ENCODE measurements around the gene AGFG2. TPM values are rescaled to one million over a fixed set of nuclear protein-coding genes. Genes with fewer than 3 reads are reported as not detected.

Gene AGFG2
- total RNA-seq, 1 donor from 2014 or later: 112 TPM

Other genes starting within 250 kb of the AGFG2 start
- gene SPDYE3, start 231.5 kb upstream of the AGFG2 start, total RNA-seq: not detected in 2 replicates
- 74.6 and 78.3 TPM in 2 replicates for gene PILRB, start 181.1 kb upstream of the AGFG2 start, total RNA-seq
- 9.8 and 11.6 TPM in 2 replicates for gene PILRA, start 165.7 kb upstream of the AGFG2 start, total RNA-seq
- 1.7 and 2.6 TPM in 2 replicates for gene ZCWPW1, start 110.5 kb upstream of the AGFG2 start, total RNA-seq
- 55.8 and 57.2 TPM in 2 replicates for gene MEPCE, start 109.4 kb upstream of the AGFG2 start, total RNA-seq
- gene PPP1R35, start 102.7 kb upstream of the AGFG2 start, total RNA-seq: 52.8 and 59.9 TPM in 2 replicates
- gene SPACDR, start 74.9 kb upstream of the AGFG2 start, total RNA-seq: 2.7 and 2.9 TPM in 2 replicates
- gene TSC22D4, start 60.0 kb upstream of the AGFG2 start, total RNA-seq: 113 and 121 TPM in 2 replicates
- gene NYAP1, start 55.3 kb upstream of the AGFG2 start, total RNA-seq: 0.17 and 0.49 TPM in 2 replicates
- 9.2 and 11.3 TPM in 2 replicates for gene SAP25, start 34.7 kb downstream of the AGFG2 start, total RNA-seq
- 86.0 and 89.2 TPM in 2 replicates for gene LRCH4, start 46.9 kb downstream of the AGFG2 start, total RNA-seq
- gene FBXO24, start 47.1 kb downstream of the AGFG2 start, total RNA-seq: 0.38 and 0.42 TPM in 2 replicates
- 4.8 and 5.0 TPM in 2 replicates for gene PCOLCE, start 63.2 kb downstream of the AGFG2 start, total RNA-seq
- gene MOSPD3, start 73.3 kb downstream of the AGFG2 start, total RNA-seq: 11.3 and 12.1 TPM in 2 replicates
- 20.7 and 21.2 TPM in 2 replicates for gene TFR2, start 102.3 kb downstream of the AGFG2 start, total RNA-seq
- gene ACTL6B, start 117.2 kb downstream of the AGFG2 start, total RNA-seq: not detected in 2 replicates
- 205 and 211 TPM in 2 replicates for gene GNB2, start 134.5 kb downstream of the AGFG2 start, total RNA-seq
- 48.8 and 52.2 TPM in 2 replicates for gene GIGYF1, start 155.0 kb downstream of the AGFG2 start, total RNA-seq
- gene POP7, start 166.9 kb downstream of the AGFG2 start, total RNA-seq: 77.3 and 77.7 TPM in 2 replicates
- 0.40 TPM in 1 of 2 replicates, not detected in the other for gene EPO, start 181.3 kb downstream of the AGFG2 start, total RNA-seq
- not detected in 2 replicates for gene ZAN, start 194.4 kb downstream of the AGFG2 start, total RNA-seq

Data from activated CD4-positive, alpha-beta T cell treated with anti-CD3 and anti-CD28 coated beads, Interleukin-2, amount 10 ng/mL, durations not matched to agents 24 days and 14 days (primary cell).